Breast epithelium (tissue), 4 donors: ENCODE data around the gene ATP1A2. TPM values are rescaled to one million over a fixed set of nuclear protein-coding genes. Genes with fewer than 3 reads are reported as not detected.

Experiments used
- DNase-seq, 2 donors: peaks; one replicate each; pipeline ENCODE4 v3.0.0-alpha.2; 2019; ENCODE audit warnings: low spot score in 2 of 2
- H3K27ac ChIP-seq, 2 donors: fragments of 200-600 bp; sonication (generic) in 1 of 2; one replicate each; pipeline ENCODE4 v1.5.1; 2016 to 2019; ENCODE audit warnings: mild to moderate bottlenecking in 1 of 2
- H3K27me3 ChIP-seq, 2 donors: fragments of 200-600 bp; sonication (generic) in 1 of 2; one replicate each; pipeline versions ENCODE4 v1.5.1 to v1.6.0; 2017 to 2019; ENCODE audit warnings: control low read depth in 1 of 2, mild to moderate bottlenecking in 1 of 2
- H3K36me3 ChIP-seq: fragments of 200-600 bp; one replicate; pipeline ENCODE4 v1.5.1; 2019
- H3K4me1 ChIP-seq, 2 donors: fragments of 200-600 bp; sonication (generic); one replicate each; pipeline ENCODE4 v1.5.1; 2016 to 2019; ENCODE audit warnings: control low read depth in 1 of 2
- H3K4me3 ChIP-seq, 3 donors: fragments of 200-600 bp; sonication (generic); 1 replicate in 2 of 3; 2 replicates in 1 of 3; pipeline ENCODE4 v1.5.1; 2016 to 2019; ENCODE audit warnings: mild to moderate bottlenecking in 3 of 3, moderate library complexity in 2 of 3
- H3K9me3 ChIP-seq, 2 donors: fragments of 200-600 bp; sonication (generic) in 1 of 2; one replicate each; pipeline ENCODE4 v1.5.1; 2016 to 2019; ENCODE audit warnings: control low read depth in 1 of 2
- CTCF ChIP-seq, 3 donors: fragments of 450-650 bp; IDR thresholded peaks; one replicate each; pipeline ENCODE4 v1.5.1; 2016 to 2017; ENCODE audit warnings: antibody characterized with exemption in 3 of 3, mild to moderate bottlenecking in 3 of 3, moderate library complexity in 3 of 3
- POLR2A ChIP-seq: fragments of 450-650 bp; IDR thresholded peaks from one replicate; pipeline ENCODE4 v1.6.1; 2016; ENCODE audit warnings: antibody characterized with exemption, mild to moderate bottlenecking, moderate library complexity
- POLR2AphosphoS5 ChIP-seq, 3 donors: sonication (generic); formaldehyde crosslinking; IDR thresholded peaks; one replicate each; pipeline ENCODE4 v1.6.1; 2017; ENCODE audit warnings: antibody characterized with exemption in 3 of 3
- intact Hi-C: fragments of 100-400 bp; cut with DNase I; formaldehyde crosslinking; loops from one replicate; pipeline ENCODE4 v1.15.1; 2023; ENCODE audit warnings: low total_unique reads
- total RNA-seq, 3 donors: library from RNA; depleted of rRNA; stranded (reverse); fragments of >200 nt; gene quantifications; one replicate each; pipeline ENCODE4 v1.1.0, GENCODE V29; 2016

Gene ATP1A2
- total RNA-seq, 3 donors from 2014 or later = 3.9 to 229 (median 6.4) TPM

- no peak overlapping the region for H3K27ac ChIP-seq
- no peaks in the 10 kb centered on the region for H3K4me1 ChIP-seq
These were observed 11.8 kb downstream of the ATP1A2 start for GRCh38 chr1:160127381-160127780.

DNA sequence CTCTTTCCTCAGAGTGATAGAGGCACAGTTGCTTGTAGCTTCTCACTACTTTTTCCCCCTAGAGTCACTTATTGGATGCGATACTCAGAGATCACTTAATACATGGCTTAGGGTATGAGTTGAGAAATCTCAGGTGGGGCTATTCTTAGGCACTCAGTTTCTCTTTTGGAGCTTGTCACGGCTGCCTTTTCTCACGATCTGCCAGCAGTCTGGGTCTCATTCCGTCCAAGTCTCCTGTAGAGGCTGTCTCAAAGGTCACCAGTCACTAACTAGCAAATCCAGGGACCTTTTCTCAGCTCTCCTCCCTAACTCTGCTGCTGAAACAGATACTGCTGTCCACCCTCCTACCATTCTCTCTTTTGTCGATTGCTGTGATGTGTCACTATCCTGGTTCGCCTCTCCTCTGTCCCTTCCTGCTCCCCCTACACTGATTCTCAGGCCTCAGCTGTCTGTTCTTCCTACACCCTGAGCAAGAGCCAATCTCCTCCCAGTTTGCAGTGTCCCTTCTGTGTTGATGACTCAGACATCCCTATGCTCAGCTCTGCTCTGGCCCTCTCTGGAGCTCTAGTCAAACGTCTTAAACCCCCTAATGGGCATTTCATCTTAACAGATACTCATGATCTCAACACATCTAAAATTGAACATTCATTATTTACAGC lies 12.4 kb downstream of the ATP1A2 start:
- DNase-seq = no peak
- Histone ChIP-seq H3K27ac (no peak overlapping the region), H3K36me3 (no peaks in the 10 kb centered on the region), H3K4me3 (no peak overlapping the region), H3K9me3 (no peaks in the 10 kb centered on the region), H3K27me3 (no peaks in the 10 kb centered on the region), H3K4me1 (no peaks in the 10 kb centered on the region)
- intact Hi-C loops = no loop called here
- no peak for TF ChIP-seq POLR2A
- no peak for TF ChIP-seq POLR2AphosphoS5 (IDR thresholded peaks at IDR 0.05)
- no peak for TF ChIP-seq CTCF (IDR thresholded peaks at IDR 0.05)

More at GRCh38 chr1:160127381-160127780, 11.8 kb downstream of the ATP1A2 start:
- intact Hi-C loops = no loop called here
- no peak overlapping the region for H3K4me3 ChIP-seq
- no peak for DNase-seq
- no peaks in the 10 kb centered on the region for H3K27me3 ChIP-seq
- no peak for TF ChIP-seq POLR2A
- no peak for TF ChIP-seq POLR2AphosphoS5 (IDR thresholded peaks at IDR 0.05)
- TF ChIP-seq CTCF (IDR thresholded peaks at IDR 0.05) = no peak
- no peaks in the 10 kb centered on the region for H3K9me3 ChIP-seq
- H3K36me3 ChIP-seq = no peaks in the 10 kb centered on the region

DNA sequence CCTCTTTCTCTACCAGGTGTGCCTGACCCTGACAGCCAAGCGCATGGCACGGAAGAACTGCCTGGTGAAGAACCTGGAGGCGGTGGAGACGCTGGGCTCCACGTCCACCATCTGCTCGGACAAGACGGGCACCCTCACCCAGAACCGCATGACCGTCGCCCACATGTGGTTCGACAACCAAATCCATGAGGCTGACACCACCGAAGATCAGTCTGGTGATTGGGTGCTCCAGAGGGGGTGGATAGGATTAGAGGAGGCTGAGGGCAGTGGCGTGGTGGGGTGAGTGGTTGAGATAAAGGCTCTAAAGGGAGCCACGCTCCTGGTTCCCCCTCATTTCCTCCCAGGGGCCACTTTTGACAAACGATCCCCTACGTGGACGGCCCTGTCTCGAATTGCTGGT lies 13.1 kb downstream of the ATP1A2 start:
- Histone ChIP-seq H3K9me3 (no peaks in the 10 kb centered on the region), H3K27ac (no peak overlapping the region), H3K36me3 (no peaks in the 10 kb centered on the region), H3K4me1 (no peaks in the 10 kb centered on the region), H3K27me3 (no peaks in the 10 kb centered on the region), H3K4me3 (no peak overlapping the region)
- intact Hi-C loops = no loop called here
- DNase-seq = no peak
- no peak for TF ChIP-seq POLR2A
- TF ChIP-seq CTCF (IDR thresholded peaks at IDR 0.05) = no peak
- TF ChIP-seq POLR2AphosphoS5 (IDR thresholded peaks at IDR 0.05) = no peak

- Histone ChIP-seq H3K27me3 (no peaks in the 10 kb centered on the region), H3K36me3 (no peaks in the 10 kb centered on the region), H3K4me1 (no peaks in the 10 kb centered on the region), H3K9me3 (no peaks in the 10 kb centered on the region), H3K27ac (no peak overlapping the region), H3K4me3 (no peak overlapping the region)
- intact Hi-C loops = no loop called here
- no peak for DNase-seq
- no peak for TF ChIP-seq CTCF (IDR thresholded peaks at IDR 0.05)
- no peak for TF ChIP-seq POLR2AphosphoS5 (IDR thresholded peaks at IDR 0.05)
- no peak for TF ChIP-seq POLR2A
These were observed 13.5 kb downstream of the ATP1A2 start for GRCh38 chr1:160129046-160129445.

- intact Hi-C loops = no loop called here
- Histone ChIP-seq H3K9me3 (no peaks in the 10 kb centered on the region), H3K4me1 (no peaks in the 10 kb centered on the region), H3K4me3 (no peak overlapping the region), H3K36me3 (no peaks in the 10 kb centered on the region), H3K27ac (no peak overlapping the region), H3K27me3 (no peaks in the 10 kb centered on the region)
- DNase-seq = no peak
- no peak for TF ChIP-seq POLR2AphosphoS5 (IDR thresholded peaks at IDR 0.05)
- no peak for TF ChIP-seq CTCF (IDR thresholded peaks at IDR 0.05)
- no peak for TF ChIP-seq POLR2A
These were observed 14.0 kb downstream of the ATP1A2 start for GRCh38 chr1:160129558-160129957.
